Ovary (tissue), 9 donors: ENCODE data around the gene MMP10. TPM values are rescaled to one million over a fixed set of nuclear protein-coding genes. Genes with fewer than 3 reads are reported as not detected.

ENCODE experiments used
- DNase-seq, 5 donors: peaks; one replicate each; pipeline ENCODE4 v3.0.0-alpha.2; 2019 to 2020
- H3K27ac ChIP-seq, 2 donors: fragments of 200-600 bp; one replicate each; pipeline versions ENCODE4 v1.5.1 to v1.8.0; 2019 to 2022
- H3K27me3 ChIP-seq: fragments of 200-600 bp; one replicate; pipeline ENCODE4 v1.8.0; 2022
- H3K36me3 ChIP-seq: fragments of 200-600 bp; sonication (generic); one replicate; pipeline ENCODE4 v1.5.1; 2019
- H3K4me1 ChIP-seq: one replicate; pipeline ENCODE4 v1.8.1; 2013; ENCODE audit warnings: mild to moderate bottlenecking, moderate library complexity; ENCODE audit not compliant: insufficient read depth
- H3K4me3 ChIP-seq: fragments of 200-600 bp; sonication (generic); one replicate; pipeline ENCODE4 v1.5.1; 2017
- H3K9me3 ChIP-seq, 2 donors: fragments of 200-600 bp in 1 of 2; sonication (generic) in 1 of 2; one replicate each; pipeline versions ENCODE4 v1.5.1 to v1.8.1; 2013 to 2019; ENCODE audit warnings: mild to moderate bottlenecking in 1 of 2, moderate library complexity in 1 of 2
- EP300 ChIP-seq: sonication (generic); formaldehyde crosslinking; IDR thresholded peaks from one replicate; pipeline ENCODE4 v1.6.1; 2017; ENCODE audit warnings: antibody characterized with exemption
- POLR2A ChIP-seq: fragments of 450-650 bp; IDR thresholded peaks from one replicate; pipeline ENCODE4 v1.6.1; 2017; ENCODE audit warnings: antibody characterized with exemption, mild to moderate bottlenecking, moderate library complexity
- WGBS, 3 donors: extraction: QIAGEN DNeasy Blood & Tissue Kit in 1 of 3; methylation state at CpG; one replicate each; pipeline versions ENCODE4 v1.1.5 to v1.1.7; 2013 to 2017; 5-methylcytosine and 5-hydroxymethylcytosine counted together
- intact Hi-C, 4 donors: fragments of 100-400 bp; cut with DNase I; formaldehyde crosslinking; loops; one replicate each; pipeline versions ENCODE4 v1.11.0 to v1.15.1; 2022 to 2023
- polyA plus RNA-seq, 2 donors: library from polyadenylated mRNA; stranded (reverse); fragments of 200-250 nt in 1 of 2; fragments of 350-450 nt in 1 of 2; fragmentation: Illumina TruSeq in 1 of 2; extraction: RNeasy Lipid Tissue Mini Kit (QIAGEN cat#74804) in 1 of 2; gene quantifications; one replicate each; pipeline ENCODE4 v1.2.3, GENCODE V29; 2013 to 2014
- total RNA-seq, 7 donors: library from RNA; depleted of rRNA in 2 of 7; stranded (reverse); fragments of >200 nt in 2 of 7; fragmentation: NEBNext Ultra II Directional in 3 of 7; extraction: Animal tissue kit (Norgen Biotek cat#: 25700) in 3 of 7; gene quantifications; one replicate each; pipeline versions ENCODE4 v1.1.0 to v1.2.4, GENCODE V29; 2016 to 2023
- TF ChIP-seq, protein P1 (sequence below), 3 donors: fragments of 450-650 bp in 2 of 3; fragments of 200-600 bp in 1 of 3; IDR thresholded peaks; one replicate each; pipeline versions ENCODE4 v1.5.1 to v1.8.0; 2016 to 2022; ENCODE audit warnings: antibody characterized with exemption in 3 of 3, mild to moderate bottlenecking in 1 of 3
- donor health status: DM: no; HTN: no; CAD: no; lungs with moderate emphysema.
- donor health status: DM: no; HTN: no; CAD: no.
- donor health status: Bipolar disorder and iron deficiency.
- donor health status: DM: yes; HTN: yes; CAD: no.
- donor health status: DM: no; HTN: no; CAD: no.
- donor health status: DM: yes; HTN: yes; CAD: no.

MMP10 gene
- total and polyA plus RNA-seq, 9 donors = 0.61 to 1.1 TPM; not detected in 7

DNA sequence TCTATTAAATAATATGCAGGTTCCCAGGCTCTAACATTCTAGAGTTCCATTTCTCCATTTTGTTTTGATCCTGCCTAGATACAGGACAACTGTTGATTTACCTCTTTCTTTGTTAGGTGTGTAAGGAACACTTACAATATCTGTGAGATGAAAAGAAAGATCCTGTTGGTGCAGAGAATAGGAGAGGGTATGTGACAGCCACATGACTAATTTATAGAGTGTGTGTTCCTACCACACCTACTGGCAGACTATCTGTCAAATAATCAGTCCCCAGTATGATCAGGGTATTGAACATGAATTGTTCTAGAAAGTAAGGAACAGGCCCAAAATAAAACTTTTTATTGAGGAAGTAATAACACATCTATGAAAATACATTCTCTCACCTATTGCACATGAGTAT, 10.2 kb downstream of the MMP10 start:
- no peaks in the 10 kb centered on the region for H3K9me3 ChIP-seq
- no peak overlapping the region for H3K27ac ChIP-seq
- no peaks in the 10 kb centered on the region for H3K27me3 ChIP-seq
- H3K36me3 ChIP-seq = no peaks in the 10 kb centered on the region
- intact Hi-C loops = no loop called here
- TF ChIP-seq, protein P1, sequence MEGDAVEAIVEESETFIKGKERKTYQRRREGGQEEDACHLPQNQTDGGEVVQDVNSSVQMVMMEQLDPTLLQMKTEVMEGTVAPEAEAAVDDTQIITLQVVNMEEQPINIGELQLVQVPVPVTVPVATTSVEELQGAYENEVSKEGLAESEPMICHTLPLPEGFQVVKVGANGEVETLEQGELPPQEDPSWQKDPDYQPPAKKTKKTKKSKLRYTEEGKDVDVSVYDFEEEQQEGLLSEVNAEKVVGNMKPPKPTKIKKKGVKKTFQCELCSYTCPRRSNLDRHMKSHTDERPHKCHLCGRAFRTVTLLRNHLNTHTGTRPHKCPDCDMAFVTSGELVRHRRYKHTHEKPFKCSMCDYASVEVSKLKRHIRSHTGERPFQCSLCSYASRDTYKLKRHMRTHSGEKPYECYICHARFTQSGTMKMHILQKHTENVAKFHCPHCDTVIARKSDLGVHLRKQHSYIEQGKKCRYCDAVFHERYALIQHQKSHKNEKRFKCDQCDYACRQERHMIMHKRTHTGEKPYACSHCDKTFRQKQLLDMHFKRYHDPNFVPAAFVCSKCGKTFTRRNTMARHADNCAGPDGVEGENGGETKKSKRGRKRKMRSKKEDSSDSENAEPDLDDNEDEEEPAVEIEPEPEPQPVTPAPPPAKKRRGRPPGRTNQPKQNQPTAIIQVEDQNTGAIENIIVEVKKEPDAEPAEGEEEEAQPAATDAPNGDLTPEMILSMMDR (IDR thresholded peaks at IDR 0.05) = no peak
- no peak for TF ChIP-seq POLR2A
- TF ChIP-seq EP300 = no peak
- no peak for DNase-seq
- no peaks in the 10 kb centered on the region for H3K4me1 ChIP-seq
- H3K4me3 ChIP-seq = no peak overlapping the region

DNA sequence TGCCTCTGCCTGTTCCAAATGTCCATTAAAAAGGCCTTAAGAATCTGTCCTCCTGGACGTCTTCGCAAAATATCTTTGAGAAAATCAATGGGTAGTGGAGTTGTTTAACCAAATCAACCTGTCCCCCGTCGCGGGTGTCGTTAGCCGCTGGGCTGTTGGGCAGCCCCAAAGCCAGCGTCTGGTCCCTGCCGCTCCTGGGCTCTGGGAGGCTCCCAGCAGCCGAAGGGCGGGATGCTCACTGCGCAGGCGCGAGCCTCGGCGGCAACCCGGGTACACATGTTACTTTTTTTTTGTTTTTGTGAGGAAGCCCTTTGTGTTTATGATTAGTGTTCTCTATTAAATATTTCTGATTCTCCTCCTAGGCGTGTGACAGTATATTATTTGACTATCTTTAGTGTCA, 12.6 kb downstream of the MMP10 start:
- WGBS, 3 donors = 59 to 62% (median 59%) methylated on average over 18 of the region's 18 CpGs
- no peaks in the 10 kb centered on the region for H3K4me1 ChIP-seq
- intact Hi-C loops = no loop called here
- no peak overlapping the region for H3K27ac ChIP-seq
- TF ChIP-seq EP300 (no peak), POLR2A (no peak)
- TF ChIP-seq, protein P1 (IDR thresholded peaks at IDR 0.05) = no peak
- no peak overlapping the region for H3K4me3 ChIP-seq
- H3K9me3 ChIP-seq = no peaks in the 10 kb centered on the region
- H3K36me3 ChIP-seq = no peaks in the 10 kb centered on the region
- no peaks in the 10 kb centered on the region for H3K27me3 ChIP-seq
- no peak for DNase-seq

DNA sequence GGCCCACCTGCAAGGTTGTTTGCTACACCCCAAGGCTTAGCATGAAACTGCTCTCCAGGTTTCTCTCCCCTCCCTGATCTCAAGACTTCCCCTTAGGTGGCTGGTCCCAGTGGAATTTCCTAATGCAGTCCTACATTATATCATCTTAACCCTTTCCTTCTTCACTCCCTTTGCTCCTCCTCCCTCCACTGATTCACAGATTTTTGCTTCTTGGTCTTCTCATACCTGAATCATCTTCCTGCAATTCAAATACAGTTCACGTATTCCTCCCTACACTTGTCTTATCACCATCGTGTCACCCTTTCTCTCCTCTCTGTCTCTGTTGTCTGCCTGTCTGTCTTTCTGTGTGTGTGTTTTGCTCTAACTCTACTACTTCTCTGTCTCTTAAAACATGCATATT, 17.0 kb downstream of the MMP10 start:
- H3K36me3 ChIP-seq = no peaks in the 10 kb centered on the region
- intact Hi-C loops = no loop called here
- 52 to 54% (median 53%) methylated on average over 2 of the region's 2 CpGs for WGBS, 3 donors
- no peaks in the 10 kb centered on the region for H3K27me3 ChIP-seq
- H3K4me1 ChIP-seq = no peaks in the 10 kb centered on the region
- TF ChIP-seq EP300 (no peak), POLR2A (no peak)
- TF ChIP-seq, protein P1 (IDR thresholded peaks at IDR 0.05) = no peak
- no peak overlapping the region for H3K4me3 ChIP-seq
- DNase-seq = no peak
- H3K27ac ChIP-seq = no peak overlapping the region
- H3K9me3 ChIP-seq = no peaks in the 10 kb centered on the region

DNA sequence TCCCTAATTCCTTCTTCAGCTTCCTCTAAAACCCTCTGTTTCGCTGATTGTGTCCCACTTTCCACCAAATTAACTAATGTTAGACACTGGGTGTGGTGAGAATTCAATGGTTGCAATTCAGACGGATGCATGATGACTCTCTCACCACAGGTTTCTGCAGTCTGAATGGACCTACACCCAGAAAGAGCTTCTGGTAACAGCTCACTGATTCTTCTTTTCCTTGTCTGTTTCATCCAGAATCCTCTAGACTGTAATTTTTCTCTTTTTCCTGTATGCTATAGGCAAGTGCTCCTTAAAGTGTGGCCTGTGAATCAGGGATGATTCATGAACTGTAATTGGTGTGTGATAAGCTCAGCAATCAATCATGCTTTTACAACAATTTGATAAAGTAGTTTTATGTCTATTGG, 18.1 kb downstream of the MMP10 start:
- 31 to 47% (median 37%) methylated on average over 2 of the region's 2 CpGs for WGBS, 3 donors
- no peaks in the 10 kb centered on the region for H3K9me3 ChIP-seq
- H3K36me3 ChIP-seq = no peaks in the 10 kb centered on the region
- intact Hi-C loops = no loop called here
- H3K27me3 ChIP-seq = no peaks in the 10 kb centered on the region
- H3K27ac ChIP-seq = no peak overlapping the region
- no peak for DNase-seq
- H3K4me1 ChIP-seq = no peaks in the 10 kb centered on the region
- TF ChIP-seq EP300 (no peak), POLR2A (no peak)
- TF ChIP-seq, protein P1 (IDR thresholded peaks at IDR 0.05) = no peak
- H3K4me3 ChIP-seq = no peak overlapping the region
